Dermis blood vessel endothelial cell (primary cell): Measurements from ENCODE around the gene ZNF747. TPM values are rescaled to one million over a fixed set of nuclear protein-coding genes. Genes with fewer than 3 reads are reported as not detected.

Experiments used
- DNase-seq: peaks from one replicate; pipeline ENCODE4 v3.0.0; 2010
- total RNA-seq: library from RNA; depleted of rRNA; stranded (reverse); fragments of >200 nt; gene quantifications from 2 replicates; pipeline ENCODE4 v1.2.3, GENCODE V29; 2014

Gene ZNF747
- total RNA-seq, 1 donor from 2014 or later = 8.7 TPM

DNA sequence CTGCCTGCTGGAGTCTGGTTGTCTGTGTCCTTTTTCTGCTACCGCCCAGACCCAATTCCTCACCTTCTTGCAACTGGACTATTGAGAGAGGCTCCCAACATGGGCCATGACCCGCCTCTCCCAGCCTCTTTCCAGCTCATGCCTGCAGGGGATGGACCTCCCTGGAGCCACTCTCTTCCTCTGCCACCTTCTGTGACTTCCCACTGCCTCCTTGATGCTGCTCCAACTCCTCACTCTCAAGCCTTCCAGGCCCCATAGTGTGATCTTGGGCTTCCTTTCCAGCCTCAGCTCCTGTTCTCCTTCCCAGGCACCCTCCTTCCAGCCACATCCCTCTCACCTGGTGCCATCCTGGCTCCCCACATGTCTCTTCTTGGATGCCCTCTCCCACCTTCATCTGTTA, 19.4 kb downstream of the ZNF747 start:
- DNase-seq = no peak

DNA sequence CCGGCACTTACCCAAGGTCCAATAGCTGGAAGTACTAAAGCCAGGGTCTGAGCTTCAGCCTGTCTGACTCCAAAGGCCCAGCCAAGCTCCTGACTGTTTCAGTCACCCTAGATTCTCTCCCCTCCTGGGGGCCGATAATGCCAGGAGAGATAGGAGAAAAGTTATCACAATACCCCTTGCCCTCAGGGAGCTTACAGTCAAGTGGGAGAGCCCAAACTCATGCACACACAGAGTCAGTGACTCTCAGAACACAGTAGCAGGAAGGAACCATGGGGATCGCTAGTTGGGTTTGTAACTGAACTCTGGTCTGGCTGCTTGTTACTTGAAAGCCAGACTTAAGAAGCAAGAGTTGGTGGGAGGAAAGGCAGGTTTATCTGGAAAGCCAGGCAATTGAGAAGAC, 23.1 kb downstream of the ZNF747 start:
- DNase-seq = no peak

DNA sequence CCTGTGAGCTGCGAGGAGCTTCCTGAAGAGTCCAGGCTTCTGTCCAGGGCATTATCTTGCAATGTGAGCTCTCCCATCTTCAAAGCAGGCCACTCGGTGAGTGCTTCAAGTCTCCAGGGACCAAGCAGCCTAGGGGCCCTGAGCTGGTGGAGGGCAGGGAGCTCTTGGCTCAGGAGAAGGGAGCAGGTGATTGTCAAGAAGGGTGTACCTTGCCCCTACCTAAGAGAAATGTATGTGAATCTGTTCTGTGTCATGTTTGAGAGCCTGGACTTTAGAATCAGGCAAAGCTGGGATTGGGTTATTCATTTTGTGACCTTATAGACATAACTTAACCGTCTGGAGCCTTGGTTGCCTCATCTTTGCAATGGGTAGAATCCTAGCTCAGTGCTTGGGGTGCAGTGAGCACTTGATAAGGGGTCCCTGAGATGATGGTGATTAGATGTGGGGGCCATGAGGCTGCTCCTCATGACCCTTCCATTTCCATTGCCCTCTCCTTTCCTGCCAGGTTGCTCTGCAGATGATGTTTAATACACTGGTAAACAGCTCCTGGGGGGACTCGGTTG, 24.2 kb downstream of the ZNF747 start:
- no peak for DNase-seq

DNA sequence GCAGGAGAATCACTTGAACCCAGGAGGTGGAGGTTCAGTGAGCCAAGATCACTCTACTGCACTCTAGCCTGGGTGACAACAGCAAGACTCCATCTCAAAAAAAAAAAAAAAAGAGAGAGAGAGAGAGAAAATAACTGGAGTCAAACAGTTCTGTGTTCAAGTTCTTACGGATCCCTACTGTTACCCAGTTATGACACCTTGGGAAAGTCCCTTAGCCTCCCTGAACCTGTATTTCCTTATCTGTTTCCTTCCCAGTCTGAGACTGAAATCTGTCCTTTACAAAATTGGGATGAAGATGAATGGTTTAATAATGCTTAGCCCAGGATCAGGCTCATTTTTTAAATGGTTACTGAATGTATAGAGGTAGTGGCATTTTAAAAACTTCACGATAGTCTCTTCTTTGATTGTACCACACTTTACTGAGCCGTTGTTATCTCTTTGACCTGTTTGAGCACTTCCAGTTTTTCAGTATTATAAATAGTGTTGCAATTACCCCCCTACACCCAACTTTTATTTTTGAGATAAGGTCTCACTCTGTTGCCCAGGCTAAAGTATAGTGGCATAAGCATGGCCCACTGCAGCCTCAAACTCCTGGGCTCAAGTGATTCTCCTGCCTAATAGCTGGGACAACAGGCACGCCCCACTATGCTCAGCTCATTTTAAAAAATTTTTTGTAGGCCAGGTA, 25.4 kb downstream of the ZNF747 start:
- DNase-seq = no peak

DNA sequence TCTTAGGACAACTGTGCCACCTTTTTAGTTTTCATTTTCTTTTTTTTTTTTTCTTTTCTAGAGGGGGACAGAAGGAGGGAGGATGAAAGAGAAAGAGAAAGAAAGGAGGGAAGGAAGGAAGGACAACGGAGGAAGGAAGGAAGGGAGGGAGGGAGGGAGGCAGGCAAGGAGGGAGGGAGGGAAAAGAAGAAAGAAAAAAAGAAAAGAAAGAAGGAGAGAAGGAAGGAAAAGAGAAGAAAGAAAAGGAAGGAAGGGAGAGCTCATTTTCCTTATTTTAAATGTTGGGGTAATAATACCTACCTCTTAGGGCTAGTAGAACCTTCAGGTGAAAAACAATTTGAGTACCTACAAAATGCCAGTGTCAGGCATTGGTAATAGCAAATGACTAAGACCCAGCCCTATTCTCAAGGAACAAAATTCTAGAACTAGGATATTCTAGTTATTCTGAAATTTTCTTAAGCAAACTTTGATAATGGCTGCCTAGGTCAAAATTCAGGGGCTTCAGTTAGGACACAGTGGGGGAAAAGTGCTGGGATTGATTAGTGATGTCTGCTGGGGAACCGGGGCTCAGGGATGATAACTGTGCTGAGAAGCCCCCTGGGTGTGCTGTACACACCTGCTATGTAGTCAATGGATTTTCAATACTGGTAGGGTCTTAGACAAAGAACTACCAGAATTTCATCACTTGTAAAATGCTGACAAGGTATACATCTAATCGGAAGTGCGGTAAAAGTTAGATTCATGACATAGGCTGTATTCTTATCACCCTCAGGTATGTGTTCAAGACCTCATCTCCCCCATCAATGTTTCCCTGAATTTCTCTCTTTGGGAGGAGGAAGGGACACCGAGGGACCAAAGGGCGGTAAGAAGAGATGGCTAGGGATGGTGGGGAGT, 31.0 kb downstream of the ZNF747 start:
- DNase-seq = no peak

DNA sequence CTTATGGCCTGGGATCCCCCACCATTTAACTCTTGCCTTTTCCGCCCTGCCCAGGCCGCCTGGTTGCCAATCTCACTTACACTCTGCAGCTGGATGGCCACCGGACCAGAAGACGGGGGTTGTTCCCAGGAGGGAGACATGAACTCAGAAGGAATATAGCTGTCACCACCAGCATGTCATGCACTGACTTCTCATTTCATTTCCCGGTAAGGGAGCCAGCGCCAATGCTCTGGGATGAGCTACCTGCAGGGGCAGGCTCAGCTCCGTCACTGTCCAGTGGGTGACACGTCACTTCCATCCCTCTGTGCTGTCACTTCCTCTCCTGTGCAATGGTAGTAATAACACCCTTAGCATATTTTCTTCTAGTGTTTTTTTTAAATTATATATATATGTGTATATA, 35.4 kb downstream of the ZNF747 start:
- no peak for DNase-seq

DNA sequence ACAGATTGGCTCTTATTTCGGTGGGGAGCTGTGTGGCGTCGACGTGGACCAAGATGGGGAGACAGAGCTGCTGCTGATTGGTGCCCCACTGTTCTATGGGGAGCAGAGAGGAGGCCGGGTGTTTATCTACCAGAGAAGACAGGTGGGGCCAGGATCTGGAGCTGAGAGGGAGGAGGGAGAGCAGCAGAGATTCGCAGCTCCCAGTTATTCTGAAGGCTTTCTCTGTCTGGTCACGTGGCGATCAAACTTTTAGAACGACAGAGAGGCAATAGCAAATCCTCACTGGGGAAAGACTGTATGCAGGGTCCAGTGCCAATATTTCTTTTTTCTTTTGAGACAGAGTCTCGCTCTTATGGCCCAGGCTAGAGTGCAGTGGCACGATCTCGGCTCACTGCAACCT, 39.9 kb downstream of the ZNF747 start:
- DNase-seq = no peak

DNA sequence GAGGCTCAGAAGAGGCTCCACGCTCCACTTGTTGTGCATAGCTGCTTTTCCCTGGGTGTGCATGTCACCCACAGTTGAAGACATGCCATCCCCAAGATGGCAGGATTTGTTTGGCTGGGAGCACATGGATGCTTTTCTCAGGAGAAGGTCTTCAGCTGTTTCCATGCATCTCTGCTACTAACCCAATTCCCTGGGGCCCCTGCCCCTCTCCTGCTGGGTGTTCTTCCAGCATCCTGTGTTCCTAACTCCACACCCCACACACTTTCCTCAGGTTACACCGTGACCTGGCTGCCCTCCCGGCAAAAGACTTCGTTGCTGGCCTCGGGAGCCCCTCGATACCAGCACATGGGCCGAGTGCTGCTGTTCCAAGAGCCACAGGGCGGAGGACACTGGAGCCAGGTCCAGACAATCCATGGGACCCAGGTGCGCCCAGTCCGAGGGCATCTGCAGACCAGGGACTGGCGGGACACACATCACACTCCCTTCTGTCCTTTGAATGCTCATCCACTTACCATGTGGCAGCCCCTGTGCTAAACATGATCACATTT, 40.6 kb downstream of the ZNF747 start:
- DNase-seq = no peak

DNA sequence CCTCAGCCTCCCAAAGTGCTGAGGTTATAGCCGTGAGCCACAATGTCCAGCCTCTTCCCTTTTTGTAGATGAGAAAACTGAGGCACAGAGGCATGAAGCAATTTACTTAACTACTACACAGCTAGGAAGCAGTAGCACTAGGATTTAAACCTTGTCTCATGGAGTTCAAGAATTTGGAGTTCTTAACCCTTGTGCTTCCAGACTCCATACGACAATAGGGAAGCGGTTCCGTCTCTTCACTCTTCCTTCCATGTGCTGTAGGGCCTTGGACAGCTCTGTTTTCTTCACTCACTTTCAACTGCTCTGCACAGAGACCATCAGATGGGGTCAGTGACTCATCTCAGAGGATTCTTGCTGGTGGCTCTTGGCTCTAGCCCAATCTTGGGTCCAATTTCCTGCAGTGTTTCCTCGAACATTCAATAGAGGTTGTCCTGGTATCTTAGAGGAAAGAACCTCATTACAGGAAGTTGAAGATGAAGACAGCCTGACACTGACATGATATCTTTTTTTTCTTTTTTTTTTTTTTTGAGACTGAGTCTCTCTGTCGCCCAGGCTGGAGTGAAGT, 42.8 kb downstream of the ZNF747 start:
- DNase-seq = peak; percentile 80

DNA sequence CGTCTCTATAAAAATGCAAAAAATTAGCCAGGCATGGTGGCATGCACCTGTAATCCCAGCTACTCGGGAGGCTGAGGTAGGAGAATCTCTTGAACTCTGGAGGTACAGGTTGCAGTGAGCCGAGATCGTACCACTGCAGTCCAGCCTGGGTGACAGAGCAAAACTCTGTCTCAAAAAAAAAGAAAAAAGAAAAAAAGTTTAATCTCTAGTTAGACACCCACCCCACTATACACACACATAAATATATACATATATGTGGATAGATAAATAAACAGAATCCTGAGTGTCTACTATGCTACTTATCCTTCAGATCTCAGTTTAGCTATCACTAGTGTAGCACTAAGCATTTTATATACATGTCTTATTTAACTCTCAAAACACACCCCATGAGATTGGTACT, 43.4 kb downstream of the ZNF747 start:
- DNase-seq = no peak

DNA sequence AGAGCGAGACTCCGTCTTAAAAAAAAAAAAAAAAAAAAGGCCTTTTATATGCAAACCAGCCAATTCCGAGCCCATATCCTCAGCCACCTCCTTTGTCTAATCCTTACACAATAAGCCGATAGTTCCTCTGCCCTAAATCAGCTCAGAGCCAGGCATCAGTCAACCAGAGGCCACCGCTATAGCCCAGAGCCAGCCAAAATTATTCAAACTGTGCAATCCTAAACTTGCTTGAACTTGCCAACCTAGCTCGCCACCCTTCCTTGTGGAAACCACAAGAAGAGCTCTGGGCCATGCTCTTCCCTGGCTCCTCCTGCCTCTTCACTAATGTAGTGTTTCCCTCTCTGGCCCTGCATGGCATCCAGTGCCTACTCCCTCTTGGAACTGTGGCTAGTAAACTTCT, 44.4 kb downstream of the ZNF747 start:
- DNase-seq = no peak

DNA sequence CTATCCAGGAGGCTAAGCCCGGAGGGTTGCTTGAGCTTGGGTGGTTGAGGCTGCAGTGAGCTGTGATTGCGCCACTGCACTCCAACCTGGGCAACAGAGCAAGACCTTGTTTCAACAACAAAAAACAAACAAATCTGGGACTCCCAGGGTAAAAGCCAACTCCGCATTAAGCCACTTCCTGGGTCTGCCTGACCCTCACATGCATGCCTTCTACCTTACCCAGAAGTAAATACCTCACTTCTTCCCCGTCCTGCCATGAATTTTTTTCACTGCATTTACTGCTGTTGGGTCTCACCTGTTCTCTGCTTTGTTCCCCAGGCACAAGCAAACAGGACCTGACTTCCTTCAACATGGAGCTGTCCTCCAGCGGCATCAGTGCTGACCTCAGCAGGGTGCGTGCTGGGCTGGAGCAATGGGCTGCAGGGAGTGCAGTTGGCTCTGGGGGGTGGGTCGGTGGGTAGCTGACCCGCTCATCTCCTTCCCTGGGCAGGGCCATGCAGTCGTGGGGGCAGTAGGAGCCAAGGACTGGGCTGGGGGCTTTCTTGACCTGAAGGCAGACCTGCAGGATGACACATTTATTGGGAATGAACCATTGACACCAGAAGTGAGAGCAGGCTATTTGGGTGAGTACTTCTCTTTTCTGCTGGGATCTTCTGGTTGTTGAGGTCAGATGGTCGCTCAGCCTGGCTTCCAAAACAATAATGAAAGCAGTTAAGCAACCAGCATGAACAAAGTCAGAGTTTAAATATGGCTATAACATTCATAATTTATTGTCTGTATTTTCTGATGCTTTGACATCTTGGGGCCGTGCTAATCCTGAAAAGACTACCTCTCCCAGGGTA, 45.7 kb downstream of the ZNF747 start:
- no peak for DNase-seq

DNA sequence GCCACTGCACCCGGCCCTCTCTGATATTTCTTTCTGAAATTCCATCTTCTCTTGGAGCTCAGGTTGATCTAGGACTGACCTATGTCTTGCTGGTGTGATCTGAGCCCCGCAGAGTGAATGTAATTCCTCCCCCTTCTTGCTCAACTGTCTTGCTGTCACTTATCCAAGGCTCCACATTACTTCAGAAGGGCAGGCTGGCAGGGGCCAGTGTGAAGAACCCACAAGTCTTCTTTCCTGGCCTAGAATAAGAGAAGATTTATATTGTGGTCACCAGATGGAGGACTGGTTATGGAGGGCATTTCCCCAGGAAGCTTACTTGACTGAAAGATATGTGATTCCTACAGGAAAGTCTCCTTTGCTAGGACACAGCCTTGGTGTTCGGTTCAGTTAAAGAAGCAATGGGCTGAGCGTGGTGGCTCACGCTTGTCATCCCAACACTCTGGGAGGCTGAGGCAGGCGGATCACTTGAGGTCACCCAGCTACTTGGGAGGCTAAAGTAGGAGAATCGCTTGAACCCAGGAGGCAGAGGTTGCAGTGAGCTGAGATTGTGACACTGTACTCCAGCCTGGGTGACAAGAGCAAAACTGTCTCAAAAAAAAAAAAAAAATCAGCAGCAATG, 48.7 kb downstream of the ZNF747 start:
- peak; percentile 47 for DNase-seq

DNA sequence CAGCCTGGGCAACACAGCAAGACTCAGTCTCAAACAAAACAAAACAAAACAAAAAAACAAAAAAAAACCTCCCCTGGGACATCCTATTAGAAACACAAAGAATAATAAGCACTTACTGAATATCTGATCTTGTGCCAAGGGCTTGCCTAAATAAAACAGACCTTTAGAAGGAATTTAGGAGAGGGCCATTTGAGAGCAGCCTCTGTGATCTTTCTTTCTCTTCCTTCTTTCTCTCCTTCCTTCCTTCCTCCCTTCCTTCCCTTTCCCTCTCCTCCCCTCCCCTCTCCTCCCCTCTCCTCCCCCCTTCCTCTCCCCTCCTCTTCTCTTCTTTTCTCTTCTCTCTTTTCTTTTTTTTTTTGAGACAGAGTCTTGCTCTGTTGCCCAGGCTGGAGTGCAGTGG, 49.8 kb downstream of the ZNF747 start:
- no peak for DNase-seq

DNA sequence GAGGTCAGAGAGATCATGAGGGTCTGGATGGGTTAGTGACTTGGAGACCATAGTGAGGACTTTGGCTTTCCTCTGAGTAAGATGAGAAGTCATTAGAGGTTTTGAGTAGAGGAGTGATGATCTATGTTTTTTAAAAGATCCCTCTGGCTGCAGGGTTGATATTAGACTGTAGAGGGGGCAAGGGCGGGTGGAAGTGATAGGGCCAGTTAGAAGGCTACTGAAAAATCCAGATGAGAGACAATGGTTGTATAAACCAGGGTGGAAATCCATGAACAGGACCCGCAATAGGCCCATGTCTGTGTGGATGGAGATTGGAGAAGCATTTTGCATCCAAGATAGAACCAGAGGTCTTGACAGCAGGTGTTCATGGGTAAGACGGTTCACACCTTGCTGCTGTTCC, 52.3 kb downstream of the ZNF747 start:
- no peak for DNase-seq

DNA sequence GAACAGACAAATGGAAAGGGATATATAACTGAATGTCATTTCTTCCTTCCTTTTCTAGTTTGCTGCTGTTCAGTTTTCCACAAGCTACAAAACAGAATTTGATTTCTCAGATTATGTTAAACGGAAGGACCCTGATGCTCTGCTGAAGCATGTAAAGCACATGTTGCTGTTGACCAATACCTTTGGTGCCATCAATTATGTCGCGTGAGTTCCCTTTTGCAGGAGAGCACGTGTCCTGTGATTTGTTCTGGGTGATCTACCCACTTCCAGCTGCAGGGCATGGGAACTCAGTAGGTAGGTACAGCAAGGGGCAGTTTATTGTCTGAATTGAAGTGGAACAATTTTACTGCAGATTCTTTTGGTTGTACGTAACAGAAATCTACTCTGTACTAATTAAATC, 53.3 kb downstream of the ZNF747 start:
- DNase-seq = no peak

Other genes with a start within 250 kb of the ZNF747 start
- 44.4 and 50.4 TPM in 2 replicates for gene CD2BP2, start 179.6 kb downstream of the ZNF747 start, total RNA-seq
- gene TBC1D10B, start 164.4 kb downstream of the ZNF747 start, total RNA-seq = 37.4 and 57.4 TPM in 2 replicates
- gene MYL11, start 160.1 kb downstream of the ZNF747 start, total RNA-seq = not detected in 2 replicates
- not detected in 2 replicates for gene SEPTIN1, start 152.3 kb downstream of the ZNF747 start, total RNA-seq
- 16.5 and 20.1 TPM in 2 replicates for gene ZNF48, start 139.4 kb downstream of the ZNF747 start, total RNA-seq
- 14.8 and 21.4 TPM in 2 replicates for gene ZNF771, start 127.3 kb downstream of the ZNF747 start, total RNA-seq
- gene DCTPP1, start 104.8 kb downstream of the ZNF747 start, total RNA-seq = 61.3 and 61.9 TPM in 2 replicates
- gene SEPHS2, start 89.0 kb downstream of the ZNF747 start, total RNA-seq = 16.0 and 17.1 TPM in 2 replicates
- gene ITGAL, start 62.1 kb downstream of the ZNF747 start, total RNA-seq = not detected in 2 replicates
- 18.6 and 21.3 TPM in 2 replicates for gene ZNF768, start 8.3 kb downstream of the ZNF747 start, total RNA-seq
- 4.4 and 4.8 TPM in 2 replicates for gene ZNF764, start 23.5 kb upstream of the ZNF747 start, total RNA-seq
- gene ZNF688, start 36.9 kb upstream of the ZNF747 start, total RNA-seq = 10.6 and 10.9 TPM in 2 replicates
- 8.1 and 11.9 TPM in 2 replicates for gene ZNF785, start 50.8 kb upstream of the ZNF747 start, total RNA-seq
- 5.8 and 6.0 TPM in 2 replicates for gene ZNF689, start 75.5 kb upstream of the ZNF747 start, total RNA-seq
- 8.0 and 14.4 TPM in 2 replicates for gene PRR14, start 116.1 kb upstream of the ZNF747 start, total RNA-seq
- 20.6 and 20.7 TPM in 2 replicates for gene FBRS, start 123.6 kb upstream of the ZNF747 start, total RNA-seq
- gene SRCAP, start 164.3 kb upstream of the ZNF747 start, total RNA-seq = 44.1 and 69.1 TPM in 2 replicates
- gene PHKG2, start 213.6 kb upstream of the ZNF747 start, total RNA-seq = 20.1 and 21.4 TPM in 2 replicates
- gene CFAP119, start 227.2 kb upstream of the ZNF747 start, total RNA-seq = 0.93 and 1.2 TPM in 2 replicates
- 64.5 and 100 TPM in 2 replicates for gene RNF40, start 227.5 kb upstream of the ZNF747 start, total RNA-seq